GM12873 (cell line): Measurements from ENCODE around the gene TOP1.

Experiments
- CTCF ChIP-seq: IDR thresholded peaks from 2 replicates; pipeline ENCODE4 v1.5.1; 2012; ENCODE audit warnings: low read depth, mild to moderate bottlenecking, moderate library complexity, low read length, control low read depth; ENCODE audit not compliant: insufficient read depth; ENCODE audit errors: missing control alignments

The TOP1 gene

DNA sequence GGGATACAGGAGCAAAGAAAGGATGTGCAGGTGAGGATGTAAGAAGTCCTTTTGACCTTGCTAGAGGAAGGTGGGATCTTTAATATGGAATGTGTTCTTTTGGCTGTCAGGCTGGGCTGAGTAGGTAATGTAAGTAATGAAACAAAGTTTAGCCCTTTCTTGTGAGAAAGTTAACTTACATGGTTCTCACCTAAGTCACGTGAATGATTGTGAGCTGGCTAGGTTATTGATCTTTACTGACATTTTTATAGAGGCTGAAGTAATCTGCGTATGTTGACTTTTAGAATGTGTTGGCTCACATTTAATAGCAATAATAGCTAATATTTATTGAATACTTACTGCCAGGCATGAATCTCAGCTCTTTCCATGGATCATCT lies 2.6 kb downstream of the TOP1 start:
- TF ChIP-seq CTCF = no peak

GRCh38 chr20:41032271-41032670 lies 3.6 kb downstream of the TOP1 start:
- TF ChIP-seq CTCF = no peak

- no peak for TF ChIP-seq CTCF
These were observed 5.6 kb downstream of the TOP1 start for GRCh38 chr20:41034239-41034638.

DNA sequence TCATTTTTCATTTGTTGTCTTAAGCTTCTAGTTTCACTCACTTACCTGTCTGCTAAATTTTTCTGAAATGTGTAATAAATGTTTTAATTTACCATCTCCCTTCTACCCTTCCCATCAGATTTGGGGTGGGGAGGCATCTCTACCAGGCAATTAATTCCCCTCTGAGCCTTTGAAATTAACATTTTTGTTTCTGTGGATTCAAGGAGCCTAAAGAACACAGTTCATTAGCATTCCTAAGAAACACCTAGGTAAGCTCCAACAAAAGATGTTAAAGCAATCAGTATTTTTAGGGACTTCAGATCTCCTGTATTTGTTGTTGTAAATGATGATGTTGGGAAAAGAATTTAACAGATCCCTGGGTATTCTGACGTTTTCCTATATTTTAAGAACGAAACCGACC lies 6.6 kb downstream of the TOP1 start:
- no peak for TF ChIP-seq CTCF

DNA sequence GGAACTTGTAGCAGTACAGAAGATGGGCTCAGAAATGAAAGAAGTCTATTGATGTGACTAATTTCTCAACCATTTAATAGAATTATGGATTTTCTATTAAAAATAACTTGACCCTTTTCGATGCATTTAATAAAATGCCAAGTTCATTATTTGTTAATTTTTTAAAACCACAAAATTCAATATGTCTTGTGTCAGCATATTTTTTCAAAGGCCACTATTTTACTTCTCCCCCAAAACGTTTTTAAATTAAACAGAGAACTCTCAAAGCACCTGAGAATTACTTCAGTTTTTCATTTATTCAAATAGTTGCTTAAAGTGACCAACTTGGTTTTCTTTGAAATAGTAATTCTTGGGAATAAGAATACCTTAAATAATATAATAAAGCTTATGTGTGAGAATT lies 8.6 kb downstream of the TOP1 start:
- no peak for TF ChIP-seq CTCF

GRCh38 chr20:41038149-41038877 lies 9.7 kb downstream of the TOP1 start:
- no peak for TF ChIP-seq CTCF

- no peak for TF ChIP-seq CTCF
These were observed 10.3 kb downstream of the TOP1 start for GRCh38 chr20:41038878-41039404.
